GM21619 (cell line): ENCODE measurements around the gene ZNF281.
A peak's percentile ranks its signal among the peaks of the same experiment; 100 is the strongest.
"Not testable (repeated sequence)": the region's sequence is repeated elsewhere in the genome, so short reads cannot be mapped to it uniquely, and the experiment has no call there.

Source experiments
- ATAC-seq: cut with Tn5 transposase; IDR thresholded peaks from one replicate; pipeline ENCODE4 v1.9.1; 2021; ENCODE audit not compliant: unreplicated experiment

The ZNF281 gene

GRCh38 chr1:200409761-200410565, at the start of gene ZNF281:
Gene ZNF281, minus strand, starts transcription at chr1:200410036. Its CDS starts 331 bp downstream, at chr1:200409705.
- ATAC-seq, result peak; percentile 95

- no peak for ATAC-seq
Measured at GRCh38 chr1:200458780-200459179, 48.9 kb upstream of the ZNF281 start.

- no peak for ATAC-seq
Measured at GRCh38 chr1:200457810-200458209, 48.0 kb upstream of the ZNF281 start.

GRCh38 chr1:200454425-200454824, 44.6 kb upstream of the ZNF281 start:
- ATAC-seq, result no peak

- ATAC-seq, result no peak
Measured at GRCh38 chr1:200453553-200453905, 43.7 kb upstream of the ZNF281 start.

GRCh38 chr1:200452850-200453552, 43.2 kb upstream of the ZNF281 start:
- no peak for ATAC-seq

- peak; percentile 97 for ATAC-seq
Measured at GRCh38 chr1:200448034-200448762, 38.4 kb upstream of the ZNF281 start.

GRCh38 chr1:200445213-200445612, 35.4 kb upstream of the ZNF281 start:
- ATAC-seq, result no peak

- ATAC-seq, result no peak
Measured at GRCh38 chr1:200444478-200444877, 34.6 kb upstream of the ZNF281 start.

GRCh38 chr1:200443860-200444259, 34.0 kb upstream of the ZNF281 start:
- no peak for ATAC-seq

GRCh38 chr1:200442537-200443156, 32.8 kb upstream of the ZNF281 start:
- ATAC-seq, result no peak

- ATAC-seq, result no peak
Measured at GRCh38 chr1:200442023-200442422, 32.2 kb upstream of the ZNF281 start.

GRCh38 chr1:200438911-200439310, 29.1 kb upstream of the ZNF281 start:
- ATAC-seq, result no peak

- not testable (repeated sequence) for ATAC-seq
Measured at GRCh38 chr1:200438413-200438812, 28.6 kb upstream of the ZNF281 start.

GRCh38 chr1:200437556-200438203, 27.8 kb upstream of the ZNF281 start:
- peak; percentile 70 for ATAC-seq

- no peak for ATAC-seq
Measured at GRCh38 chr1:200437088-200437487, 27.3 kb upstream of the ZNF281 start.

- ATAC-seq, result no peak
Measured at GRCh38 chr1:200436436-200436835, 26.6 kb upstream of the ZNF281 start.

GRCh38 chr1:200435200-200435780, 25.5 kb upstream of the ZNF281 start:
- no peak for ATAC-seq

GRCh38 chr1:200433586-200433985, 23.8 kb upstream of the ZNF281 start:
- ATAC-seq, result no peak

GRCh38 chr1:200432586-200432985, 22.8 kb upstream of the ZNF281 start:
- ATAC-seq, result no peak
